IPS-18c (cell line): ENCODE data around the gene HBEGF.
A peak's percentile ranks its signal among the peaks of the same experiment; 100 is the strongest.

ENCODE experiments used
- H3K4me3 ChIP-seq: 2 replicates; pipeline ENCODE4 v1.7.0; 2013; ENCODE audit warnings: low read depth, mild to moderate bottlenecking, low read length, moderate library complexity; ENCODE audit not compliant: insufficient read depth
- H3K9me3 ChIP-seq: one replicate; pipeline ENCODE4 v1.6.1; 2013; ENCODE audit warnings: mild to moderate bottlenecking, low read length, moderate library complexity; ENCODE audit not compliant: control insufficient read depth, insufficient read depth

The HBEGF gene, protein sequence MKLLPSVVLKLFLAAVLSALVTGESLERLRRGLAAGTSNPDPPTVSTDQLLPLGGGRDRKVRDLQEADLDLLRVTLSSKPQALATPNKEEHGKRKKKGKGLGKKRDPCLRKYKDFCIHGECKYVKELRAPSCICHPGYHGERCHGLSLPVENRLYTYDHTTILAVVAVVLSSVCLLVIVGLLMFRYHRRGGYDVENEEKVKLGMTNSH

GRCh38 chr5:140346348-140347221, at the start of gene HBEGF:
TSS of gene HBEGF (minus strand) at chr5:140346603. CDS start at chr5:140346328, 275 bp downstream.
- Histone ChIP-seq H3K4me3 (peak within 1 kb of the TSS; percentile 69), H3K9me3 (no peaks in the 10 kb centered on the region)

GRCh38 chr5:140393738-140394137, 47.3 kb upstream of the HBEGF start:
- H3K4me3 ChIP-seq: no peak overlapping the region

GRCh38 chr5:140391732-140392131, 45.3 kb upstream of the HBEGF start:
- no peak overlapping the region for H3K4me3 ChIP-seq
- H3K9me3 ChIP-seq: no peaks in the 10 kb centered on the region

More at GRCh38 chr5:140393738-140394137, 47.3 kb upstream of the HBEGF start:
- H3K9me3 ChIP-seq: no peaks in the 10 kb centered on the region

GRCh38 chr5:140391312-140391711, 44.9 kb upstream of the HBEGF start:
- H3K4me3 ChIP-seq: no peak overlapping the region
- no peaks in the 10 kb centered on the region for H3K9me3 ChIP-seq

DNA sequence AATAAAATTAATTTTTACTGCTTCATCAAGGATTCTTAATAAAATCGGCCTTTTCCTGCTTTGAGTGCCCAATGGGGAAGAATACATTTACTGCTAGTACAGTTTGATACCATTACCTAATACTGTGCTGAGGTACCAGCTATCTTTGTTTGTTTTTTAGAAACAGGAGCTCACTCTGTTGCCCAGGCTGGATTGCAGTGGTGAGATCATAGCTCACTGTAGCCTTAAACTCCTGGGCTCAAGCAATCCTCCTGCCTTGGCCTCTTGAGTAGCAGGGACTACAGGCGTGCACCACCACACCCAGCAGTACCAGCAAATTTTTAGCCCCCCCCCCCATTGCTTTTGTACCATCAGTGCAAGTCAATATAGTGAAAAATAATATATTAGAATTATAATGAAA, 41.6 kb upstream of the HBEGF start:
- Histone ChIP-seq H3K4me3 (no peak overlapping the region), H3K9me3 (no peaks in the 10 kb centered on the region)

- Histone ChIP-seq H3K9me3 (no peaks in the 10 kb centered on the region), H3K4me3 (no peak overlapping the region)
Observed at GRCh38 chr5:140383300-140383699, 36.9 kb upstream of the HBEGF start.

DNA sequence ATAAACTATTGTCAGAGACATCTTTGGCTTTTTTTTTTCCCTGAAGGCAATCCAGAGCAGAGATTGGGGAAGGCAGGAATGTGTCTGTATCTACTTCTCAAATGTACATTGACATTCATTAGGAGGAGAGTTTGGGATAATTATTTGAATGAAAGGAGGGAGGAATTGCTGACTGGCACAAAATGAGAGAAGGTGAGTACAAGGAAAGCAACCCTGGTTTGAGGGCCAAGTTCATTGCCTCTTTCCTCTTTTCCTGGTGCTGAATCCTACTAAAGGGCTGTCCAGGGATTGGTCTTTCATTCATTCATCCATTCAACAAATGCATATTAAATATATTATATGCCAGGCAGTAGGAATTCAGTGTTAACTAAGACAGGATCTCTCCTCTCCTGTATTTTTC, 36.5 kb upstream of the HBEGF start:
- H3K4me3 ChIP-seq: no peak overlapping the region

GRCh38 chr5:140381972-140382371, 35.6 kb upstream of the HBEGF start:
- no peak overlapping the region for H3K4me3 ChIP-seq
- no peaks in the 10 kb centered on the region for H3K9me3 ChIP-seq

More for the DNA sequence above, 36.5 kb upstream of the HBEGF start:
- no peaks in the 10 kb centered on the region for H3K9me3 ChIP-seq

DNA sequence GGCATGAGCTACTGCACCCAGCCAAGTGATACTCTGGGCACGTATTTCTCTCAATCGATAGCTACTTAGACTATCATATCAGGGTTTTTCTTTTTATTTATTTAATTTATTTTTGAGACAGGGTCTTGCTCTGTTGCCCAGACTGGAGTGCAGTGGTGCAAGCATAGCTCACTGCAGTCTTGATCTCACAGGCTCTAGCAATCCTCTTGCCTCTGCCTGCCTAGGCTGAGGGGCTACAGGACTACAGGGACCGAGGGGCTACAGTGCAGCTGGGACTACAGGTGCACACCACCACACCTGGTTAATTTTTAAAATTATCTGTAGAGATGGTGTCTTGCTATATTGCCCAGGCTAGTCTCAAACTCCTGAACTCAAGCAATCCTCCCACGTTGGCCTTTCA, 34.9 kb upstream of the HBEGF start:
- Histone ChIP-seq H3K9me3 (no peaks in the 10 kb centered on the region), H3K4me3 (no peak overlapping the region)

DNA sequence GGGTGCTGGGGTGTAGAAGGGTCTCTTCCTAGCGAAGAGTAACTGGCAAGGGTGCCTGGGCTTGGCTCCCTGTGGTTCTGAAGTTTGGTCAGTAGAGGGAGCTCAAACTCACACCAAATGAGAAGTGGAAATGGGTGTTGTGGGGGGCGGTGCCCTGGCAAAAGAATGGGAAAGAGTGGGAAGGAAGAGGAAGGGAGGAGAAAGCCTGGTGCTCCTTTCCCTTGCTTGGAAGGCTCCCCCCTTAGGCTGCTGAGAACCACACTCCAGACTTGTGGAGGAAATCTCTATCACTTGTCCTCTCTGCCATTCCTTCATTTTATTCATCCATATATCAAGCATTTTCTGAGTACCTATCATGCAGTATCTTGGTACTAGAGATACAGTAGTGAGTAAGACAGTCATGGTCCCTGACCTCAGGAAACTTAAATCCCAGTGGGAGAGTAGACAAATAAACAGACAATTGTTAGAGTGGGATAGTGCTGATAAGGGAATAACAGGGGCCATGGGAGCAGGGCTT, 26.6 kb upstream of the HBEGF start:
- Histone ChIP-seq H3K9me3 (no peaks in the 10 kb centered on the region), H3K4me3 (no peak overlapping the region)

DNA sequence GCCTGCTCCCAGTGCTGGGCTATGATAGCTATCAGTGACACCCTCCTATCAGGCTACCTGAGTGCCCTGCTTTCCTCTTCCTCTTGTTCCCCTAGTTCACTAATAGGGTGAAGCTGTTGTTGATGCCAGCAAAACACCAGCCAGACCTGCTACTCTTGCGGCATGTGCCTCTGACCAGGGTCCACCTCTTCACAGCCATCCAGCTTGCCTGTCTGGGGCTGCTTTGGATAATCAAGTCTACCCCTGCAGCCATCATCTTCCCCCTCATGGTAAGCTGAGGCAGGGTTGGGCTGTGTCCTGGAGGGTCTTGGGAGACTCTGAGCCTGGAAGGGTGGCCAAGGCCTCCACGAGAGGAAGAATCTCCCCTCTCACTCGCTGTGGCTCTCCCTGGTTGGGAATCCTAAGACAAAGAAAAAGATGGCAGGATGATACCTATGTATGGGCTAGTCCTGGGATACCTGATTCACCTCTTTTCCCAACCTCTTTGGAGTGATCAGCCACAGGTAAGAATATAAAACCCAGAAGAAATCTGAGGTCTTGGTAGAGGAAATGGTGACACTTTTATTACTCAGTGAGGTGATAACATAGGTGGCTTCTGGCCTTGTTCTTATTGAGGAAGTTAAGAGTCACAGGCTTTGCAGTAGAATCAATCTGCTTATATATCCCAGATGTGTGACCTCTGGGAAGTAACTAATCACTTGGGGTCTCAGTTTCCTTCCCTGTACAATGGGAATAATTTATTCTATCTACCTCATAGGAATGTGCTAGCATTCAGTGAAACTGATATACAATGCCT, 25.2 kb upstream of the HBEGF start:
- H3K9me3 ChIP-seq: no peaks in the 10 kb centered on the region
- H3K4me3 ChIP-seq: no peak overlapping the region

DNA sequence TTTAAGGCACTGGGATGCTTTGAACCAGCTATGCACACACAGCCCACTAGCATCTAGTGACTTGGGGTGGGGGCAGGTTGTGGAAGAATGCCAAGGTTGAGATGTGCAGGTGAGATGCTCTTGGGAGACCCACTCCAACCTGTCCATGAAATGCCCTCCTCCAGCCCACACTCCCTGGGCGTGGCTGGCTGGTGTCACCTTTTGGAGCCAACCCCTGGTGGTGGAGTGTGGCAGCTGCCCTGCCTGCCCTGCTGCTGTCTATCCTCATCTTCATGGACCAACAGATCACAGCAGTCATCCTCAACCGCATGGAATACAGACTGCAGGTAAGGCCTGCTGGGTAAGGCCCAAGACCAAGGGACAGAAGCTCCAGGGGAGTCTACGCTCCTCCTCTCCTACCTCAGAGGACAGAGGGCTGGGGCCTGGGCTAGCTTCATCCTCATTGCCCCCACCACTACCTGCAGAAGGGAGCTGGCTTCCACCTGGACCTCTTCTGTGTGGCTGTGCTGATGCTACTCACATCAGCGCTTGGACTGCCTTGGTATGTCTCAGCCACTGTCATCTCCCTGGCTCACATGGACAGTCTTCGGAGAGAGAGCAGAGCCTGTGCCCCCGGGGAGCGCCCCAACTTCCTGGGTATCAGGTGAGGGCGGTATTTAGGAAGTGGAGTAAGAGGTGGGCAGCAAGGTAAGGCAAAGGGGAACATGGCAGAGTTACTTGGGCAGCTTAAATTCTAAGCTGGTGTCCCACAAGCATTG, 21.0 kb upstream of the HBEGF start:
- Histone ChIP-seq H3K4me3 (no peak overlapping the region), H3K9me3 (no peaks in the 10 kb centered on the region)

- Histone ChIP-seq H3K4me3 (no peak overlapping the region), H3K9me3 (no peaks in the 10 kb centered on the region)
Observed at GRCh38 chr5:140366589-140367255, 20.3 kb upstream of the HBEGF start.

- H3K4me3 ChIP-seq: no peak overlapping the region
- H3K9me3 ChIP-seq: no peaks in the 10 kb centered on the region
Observed at GRCh38 chr5:140365941-140366340, 19.5 kb upstream of the HBEGF start.

DNA sequence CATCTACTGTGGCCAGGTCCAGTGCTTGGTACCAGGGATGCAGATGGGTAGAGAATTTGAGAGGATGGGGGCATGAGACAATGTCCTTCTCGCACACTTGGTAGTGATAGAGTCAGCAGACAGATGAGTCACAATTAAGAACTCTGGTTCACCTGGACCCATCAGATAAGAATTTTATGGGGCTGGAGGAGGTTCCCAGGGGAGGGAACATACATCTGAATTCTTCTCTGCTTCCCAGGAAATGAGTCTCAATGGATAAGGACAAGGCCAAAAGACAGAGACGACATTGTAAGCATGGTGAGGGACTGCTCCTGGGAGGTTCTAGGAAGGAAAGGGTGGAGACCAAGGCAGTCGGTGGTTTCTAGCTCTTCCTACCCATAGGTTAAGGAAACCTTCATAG, 18.9 kb upstream of the HBEGF start:
- H3K9me3 ChIP-seq: no peaks in the 10 kb centered on the region

GRCh38 chr5:140364472-140364765, 18.0 kb upstream of the HBEGF start:
- Histone ChIP-seq H3K9me3 (no peaks in the 10 kb centered on the region), H3K4me3 (no peak overlapping the region)

More for the DNA sequence above, 18.9 kb upstream of the HBEGF start:
- H3K4me3 ChIP-seq: no peak overlapping the region
